ENCODE data around the gene TEAD4. TPM values are rescaled to one million over a fixed set of nuclear protein-coding genes. Genes with fewer than 3 reads are reported as not detected.

Gene TEAD4
- total RNA-seq, 1 experiment from 2014 or later, result 33.8 TPM

- Mint-ChIP-seq H3K4me1 (ENCODE audit: insufficient read depth, unreplicated experiment) (no peaks in the 10 kb centered on the region), H3K4me3 (ENCODE audit: unreplicated experiment) (no peak overlapping the region), H3K36me3 (ENCODE audit: insufficient read depth, unreplicated experiment) (peaks cover 7% of the 10 kb centered on the region), H3K27ac (ENCODE audit: low read depth, unreplicated experiment) (no peak overlapping the region), H3K27me3 (ENCODE audit: insufficient read depth, unreplicated experiment) (no peaks in the 10 kb centered on the region), H3K9me3 (ENCODE audit: unreplicated experiment) (no peaks in the 10 kb centered on the region)
- no peak for TF ChIP-seq CTCF (IDR thresholded peaks at IDR 0.05; ENCODE audit: unreplicated experiment)
- intact Hi-C loops (cut with micrococcal nuclease), result no loop called here
- no peak for DNase-seq (ENCODE audit: unreplicated experiment)
- CTCF ChIA-PET, result interaction anchor here (1.3 kb wide), 1 partner anchor 14 kb away, joined by 3 read pairs; no protein-coding TSS in a partner anchor
- POLR2A ChIA-PET, result no interaction called here
- no TSS peak for BruUV-seq (replicated peaks)
Observed at GRCh38 chr12:3020399-3020798, 61.2 kb downstream of the TEAD4 start.

- no peak for TF ChIP-seq CTCF (IDR thresholded peaks at IDR 0.05; ENCODE audit: unreplicated experiment)
- ChIA-PET CTCF (interaction anchor here (1.3 kb wide), 1 partner anchor 14 kb away, joined by 3 read pairs; no protein-coding TSS in a partner anchor), POLR2A (interaction anchor here (0.7 kb wide), 1 partner anchor 130 kb away, joined by 3 read pairs; no protein-coding TSS in a partner anchor)
- no peak for DNase-seq (ENCODE audit: unreplicated experiment)
- H3K36me3 Mint-ChIP-seq (ENCODE audit: insufficient read depth, unreplicated experiment), result peaks cover 7% of the 10 kb centered on the region
- H3K27ac Mint-ChIP-seq (ENCODE audit: low read depth, unreplicated experiment), result no peak overlapping the region
- no peaks in the 10 kb centered on the region for H3K27me3 Mint-ChIP-seq (ENCODE audit: insufficient read depth, unreplicated experiment)
- no TSS peak for BruUV-seq (replicated peaks)
- intact Hi-C loops (cut with micrococcal nuclease), result no loop called here
- no peaks in the 10 kb centered on the region for H3K9me3 Mint-ChIP-seq (ENCODE audit: unreplicated experiment)
- no peak overlapping the region for H3K4me3 Mint-ChIP-seq (ENCODE audit: unreplicated experiment)
- H3K4me1 Mint-ChIP-seq (ENCODE audit: insufficient read depth, unreplicated experiment), result no peaks in the 10 kb centered on the region
Observed at GRCh38 chr12:3020850-3021435, 61.7 kb downstream of the TEAD4 start.

- Mint-ChIP-seq H3K27ac (ENCODE audit: low read depth, unreplicated experiment) (no peak overlapping the region), H3K9me3 (ENCODE audit: unreplicated experiment) (no peaks in the 10 kb centered on the region), H3K4me1 (ENCODE audit: insufficient read depth, unreplicated experiment) (no peaks in the 10 kb centered on the region), H3K36me3 (ENCODE audit: insufficient read depth, unreplicated experiment) (peaks cover 11% of the 10 kb centered on the region), H3K4me3 (ENCODE audit: unreplicated experiment) (no peak overlapping the region), H3K27me3 (ENCODE audit: insufficient read depth, unreplicated experiment) (no peaks in the 10 kb centered on the region)
- ChIA-PET POLR2A (no interaction called here), CTCF (interaction anchor here (0.5 kb wide), 1 partner anchor 661 kb away, joined by 6 read pairs; no protein-coding TSS in a partner anchor)
- no TSS peak for BruUV-seq (replicated peaks)
- no peak for DNase-seq (ENCODE audit: unreplicated experiment)
- no peak for TF ChIP-seq CTCF (IDR thresholded peaks at IDR 0.05; ENCODE audit: unreplicated experiment)
- intact Hi-C loops (cut with micrococcal nuclease), result no loop called here
Observed at GRCh38 chr12:3022411-3022810, 63.2 kb downstream of the TEAD4 start.

- DNase-seq (ENCODE audit: unreplicated experiment), result no peak
- no peaks in the 10 kb centered on the region for H3K4me1 Mint-ChIP-seq (ENCODE audit: insufficient read depth, unreplicated experiment)
- POLR2A ChIA-PET, result no interaction called here
- no peak for TF ChIP-seq CTCF (IDR thresholded peaks at IDR 0.05; ENCODE audit: unreplicated experiment)
- no peak overlapping the region for H3K27ac Mint-ChIP-seq (ENCODE audit: low read depth, unreplicated experiment)
- BruUV-seq (replicated peaks), result no TSS peak
- peaks cover 15% of the 10 kb centered on the region for H3K36me3 Mint-ChIP-seq (ENCODE audit: insufficient read depth, unreplicated experiment)
- intact Hi-C loops (cut with micrococcal nuclease), result no loop called here
- H3K4me3 Mint-ChIP-seq (ENCODE audit: unreplicated experiment), result no peak overlapping the region
- CTCF ChIA-PET, result interaction anchor here (0.5 kb wide), 1 partner anchor 661 kb away, joined by 6 read pairs; no protein-coding TSS in a partner anchor
- no peaks in the 10 kb centered on the region for H3K9me3 Mint-ChIP-seq (ENCODE audit: unreplicated experiment)
- no peaks in the 10 kb centered on the region for H3K27me3 Mint-ChIP-seq (ENCODE audit: insufficient read depth, unreplicated experiment)
Observed at GRCh38 chr12:3022961-3023360, 63.8 kb downstream of the TEAD4 start.
